BJ (cell line): ENCODE data around the gene NDUFS1. TPM values are rescaled to one million over a fixed set of nuclear protein-coding genes. Genes with fewer than 3 reads are reported as not detected.
"Not testable (repeated sequence)": the region's sequence is repeated elsewhere in the genome, so short reads cannot be mapped to it uniquely, and the experiment has no call there.

ENCODE experiments used
- CTCF ChIA-PET: fragments of 350-600 bp; formaldehyde crosslinking; extraction: SDS; loops from one replicate; lab custom pipeline; 2021; ENCODE audit warnings: antibody characterized with exemption, inconsistent platforms; lab: Yijun Ruan, JAX
- POLR2A ChIA-PET: fragments of 300-600 bp; sonication (Branson Sonifier 250); formaldehyde crosslinking; extraction: SDS; loops from one replicate; lab custom pipeline; 2021; ENCODE audit warnings: antibody characterized with exemption; lab: Charles Lee
- DNase-seq: peaks from one replicate; pipeline ENCODE4 v3.0.0-alpha.2; 2011; ENCODE audit warnings: low read depth
- H3K27me3 ChIP-seq: 2 replicates; pipeline ENCODE4 v1.6.0; 2011; ENCODE audit warnings: low read length; ENCODE audit not compliant: control insufficient read depth, insufficient read depth
- H3K36me3 ChIP-seq: 2 replicates; pipeline ENCODE4 v1.5.1; 2011; ENCODE audit warnings: low read length; ENCODE audit not compliant: control insufficient read depth, insufficient read depth
- H3K4me3 ChIP-seq: 2 replicates; pipeline ENCODE4 v1.5.1; 2011; ENCODE audit warnings: low read depth, mild to moderate bottlenecking, control low read depth, low read length
- CTCF ChIP-seq: IDR thresholded peaks from 2 replicates; pipeline ENCODE4 v1.5.1; 2011; ENCODE audit warnings: low read depth, mild to moderate bottlenecking, control low read depth, inconsistent platforms, low read length, moderate library complexity; ENCODE audit not compliant: insufficient read depth
- polyA plus RNA-seq: library from polyadenylated mRNA; depleted of rRNA; stranded (reverse); fragments of >200 nt; gene quantifications from 2 replicates; pipeline ENCODE4 v1.2.3, GENCODE V29; 2011

The NDUFS1 gene
- polyA plus RNA-seq, 1 experiment = 79.9 TPM

GRCh38 chr2:206112846-206113547 lies 46.2 kb downstream of the NDUFS1 start:
- CTCF ChIA-PET = no interaction called here
- Histone ChIP-seq H3K4me3 (no peak overlapping the region), H3K27me3 (no peaks in the 10 kb centered on the region), H3K36me3 (peaks cover 3% of the 10 kb centered on the region; the same call in 1 of the 2 replicates)
- POLR2A ChIA-PET = no interaction called here
- DNase-seq = no peak
- no peak for TF ChIP-seq CTCF

- CTCF ChIA-PET = no interaction called here
- Histone ChIP-seq H3K36me3 (peaks cover 3% of the 10 kb centered on the region; the same call in 1 of the 2 replicates), H3K27me3 (no peaks in the 10 kb centered on the region), H3K4me3 (no peak overlapping the region)
- DNase-seq = no peak
- TF ChIP-seq CTCF = no peak
- POLR2A ChIA-PET = no interaction called here
Observed at GRCh38 chr2:206112108-206112507, 47.1 kb downstream of the NDUFS1 start.

GRCh38 chr2:206108713-206109112 lies 50.5 kb downstream of the NDUFS1 start:
- ChIA-PET POLR2A (no interaction called here), CTCF (no interaction called here)
- no peak for TF ChIP-seq CTCF
- H3K36me3 ChIP-seq = 0 out of 2 replicates have a peak, but pooled peaks cover 1% of the 10 kb centered on the region
- H3K27me3 ChIP-seq = no peaks in the 10 kb centered on the region
- no peak for DNase-seq
- H3K4me3 ChIP-seq = no peak overlapping the region

GRCh38 chr2:206105541-206105940 lies 53.7 kb downstream of the NDUFS1 start:
- POLR2A ChIA-PET = interaction anchor here (0.6 kb wide), 1 partner anchor 1536 kb away, joined by 3 read pairs; no protein-coding TSS in a partner anchor
- no peak for TF ChIP-seq CTCF
- no peak overlapping the region for H3K4me3 ChIP-seq
- DNase-seq = no peak
- no peaks in the 10 kb centered on the region for H3K27me3 ChIP-seq
- CTCF ChIA-PET = no interaction called here
- no peaks in the 10 kb centered on the region for H3K36me3 ChIP-seq

GRCh38 chr2:206105038-206105437 lies 54.2 kb downstream of the NDUFS1 start:
- DNase-seq = no peak
- no peak overlapping the region for H3K4me3 ChIP-seq
- CTCF ChIA-PET = no interaction called here
- H3K27me3 ChIP-seq = no peaks in the 10 kb centered on the region
- no peaks in the 10 kb centered on the region for H3K36me3 ChIP-seq
- POLR2A ChIA-PET = no interaction called here
- TF ChIP-seq CTCF = no peak

- CTCF ChIA-PET = interaction anchor here (1.6 kb wide), 1 partner anchor 9 kb away, joined by 6 read pairs; no protein-coding TSS in a partner anchor
- H3K36me3 ChIP-seq, POLR2A ChIA-PET, H3K4me3 ChIP-seq, DNase-seq, H3K27me3 ChIP-seq: not testable (repeated sequence)
Observed at GRCh38 chr2:206098872-206099271, 60.4 kb downstream of the NDUFS1 start.
